Liver (tissue), 9 donors: ENCODE measurements around the gene RAD9B. TPM values are rescaled to one million over a fixed set of nuclear protein-coding genes. Genes with fewer than 3 reads are reported as not detected.

Experiments used
- DNase-seq: peaks from one replicate; pipeline ENCODE4 v3.0.0-alpha.2; 2017; ENCODE audit warnings: low spot score
- H3K27ac ChIP-seq, 2 donors: one replicate each; pipeline ENCODE4 v1.7.0; 2013; ENCODE audit warnings: inconsistent platforms in 2 of 2, low read length in 2 of 2, control low read depth in 1 of 2, low read depth in 1 of 2, mild to moderate bottlenecking in 1 of 2
- H3K27me3 ChIP-seq, 4 donors: one replicate each; pipeline versions ENCODE4 v1.6.1 to v1.7.0; 2013; ENCODE audit warnings: low read length in 3 of 4, inconsistent platforms in 1 of 4, mild to moderate bottlenecking in 1 of 4, moderate library complexity in 1 of 4; ENCODE audit not compliant: control insufficient read depth in 4 of 4, insufficient read depth in 4 of 4
- H3K36me3 ChIP-seq, 4 donors: one replicate each; pipeline versions ENCODE4 v1.6.1 to v1.7.0; 2013; ENCODE audit warnings: low read length in 3 of 4, mild to moderate bottlenecking in 3 of 4, low read depth in 1 of 4, moderate library complexity in 1 of 4; ENCODE audit not compliant: control insufficient read depth in 4 of 4, insufficient read depth in 3 of 4
- H3K4me1 ChIP-seq, 4 donors: one replicate each; pipeline versions ENCODE4 v1.6.1 to v1.7.0; 2013; ENCODE audit warnings: low read length in 3 of 4, mild to moderate bottlenecking in 3 of 4, moderate library complexity in 1 of 4; ENCODE audit not compliant: control insufficient read depth in 4 of 4, insufficient read depth in 4 of 4
- H3K4me3 ChIP-seq, 3 donors: one replicate each; pipeline versions ENCODE4 v1.6.1 to v1.7.0; 2013; ENCODE audit warnings: low read length in 3 of 3, control low read depth in 1 of 3, low read depth in 1 of 3, mild to moderate bottlenecking in 1 of 3
- H3K9ac ChIP-seq, 2 donors: one replicate each; pipeline ENCODE4 v1.7.0; 2013; ENCODE audit warnings: low read length in 2 of 2, mild to moderate bottlenecking in 2 of 2, moderate library complexity in 2 of 2, control low read depth in 1 of 2, low read depth in 1 of 2
- H3K9me3 ChIP-seq, 4 donors: one replicate each; pipeline versions ENCODE4 v1.6.1 to v1.7.0; 2013; ENCODE audit warnings: low read length in 3 of 4; ENCODE audit not compliant: control insufficient read depth in 4 of 4
- EGR1 ChIP-seq, 2 donors: IDR thresholded peaks; 2 replicates each; pipeline ENCODE4 v1.6.1; 2016 to 2018; ENCODE audit warnings: antibody characterized with exemption in 2 of 2, low read depth in 2 of 2
- FOXA1 ChIP-seq: IDR thresholded peaks from 2 replicates; pipeline ENCODE4 v1.6.1; 2016; ENCODE audit warnings: antibody characterized with exemption
- FOXA2 ChIP-seq: IDR thresholded peaks from 2 replicates; pipeline ENCODE4 v1.6.1; 2016; ENCODE audit warnings: antibody characterized with exemption
- GABPA ChIP-seq, 2 donors: IDR thresholded peaks in 1 of 2; conservative IDR thresholded peaks in 1 of 2; 2 replicates each; pipeline ENCODE4 v1.6.1; 2016; ENCODE audit warnings: antibody characterized with exemption in 2 of 2, mild to moderate bottlenecking in 1 of 2, moderate library complexity in 1 of 2
- HNF4A ChIP-seq, 2 donors: conservative IDR thresholded peaks; 2 replicates each; pipeline ENCODE4 v1.6.1; 2016; ENCODE audit warnings: antibody characterized with exemption in 2 of 2, mild to moderate bottlenecking in 2 of 2
- HNF4G ChIP-seq: IDR thresholded peaks from 2 replicates; pipeline ENCODE4 v1.6.1; 2016; ENCODE audit warnings: antibody characterized with exemption
- JUND ChIP-seq, 2 donors: IDR thresholded peaks; 2 replicates each; pipeline ENCODE4 v1.6.1; 2016; ENCODE audit warnings: antibody characterized with exemption in 2 of 2
- NR2F2 ChIP-seq: IDR thresholded peaks from 2 replicates; pipeline ENCODE4 v1.6.1; 2016; ENCODE audit warnings: antibody characterized with exemption
- RAD21 ChIP-seq, 2 donors: IDR thresholded peaks; 2 replicates each; pipeline ENCODE4 v1.6.1; 2016; ENCODE audit warnings: antibody characterized with exemption in 2 of 2, mild to moderate bottlenecking in 2 of 2
- RXRA ChIP-seq, 2 donors: IDR thresholded peaks; 2 replicates each; pipeline ENCODE4 v1.6.1; 2017 to 2018; ENCODE audit warnings: antibody characterized with exemption in 2 of 2, mild to moderate bottlenecking in 1 of 2
- SP1 ChIP-seq: IDR thresholded peaks from 2 replicates; pipeline ENCODE4 v1.6.1; 2018; ENCODE audit warnings: antibody characterized with exemption, mild to moderate bottlenecking
- TAF1 ChIP-seq: conservative IDR thresholded peaks from 2 replicates; pipeline ENCODE4 v1.6.1; 2016; ENCODE audit warnings: antibody characterized with exemption, mild to moderate bottlenecking
- YY1 ChIP-seq: IDR thresholded peaks from 2 replicates; pipeline ENCODE4 v1.6.1; 2016; ENCODE audit warnings: antibody characterized with exemption, mild to moderate bottlenecking
- WGBS: extraction: QIAGEN DNeasy Blood & Tissue Kit; methylation state at CpG from one replicate; pipeline ENCODE4 v1.1.7; 2013; 5-methylcytosine and 5-hydroxymethylcytosine counted together
- polyA plus RNA-seq, 2 donors: library from polyadenylated mRNA; stranded (reverse) in 1 of 2; unstranded in 1 of 2; fragments of 200-250 nt in 1 of 2; fragments of >200 nt in 1 of 2; fragmentation: Nextera tagmentation in 1 of 2; extraction: Ambion mirVana in 1 of 2; gene quantifications; one replicate each; pipeline versions ENCODE4 v1.2.1 to v1.2.3, GENCODE V29; 2013 to 2015
- total RNA-seq, 2 donors: library from RNA; depleted of rRNA; stranded (reverse); fragments of >200 nt; gene quantifications; one replicate each; pipeline ENCODE4 v1.2.3, GENCODE V29; 2014
- TF ChIP-seq, protein P1 (sequence below): IDR thresholded peaks from 2 replicates; pipeline ENCODE4 v1.6.1; 2016; ENCODE audit warnings: antibody characterized with exemption
- TF ChIP-seq, protein P2 (sequence below): IDR thresholded peaks from 2 replicates; pipeline ENCODE4 v1.6.1; 2016; ENCODE audit warnings: antibody characterized with exemption, mild to moderate bottlenecking
- TF ChIP-seq, protein P3 (sequence below): IDR thresholded peaks from 2 replicates; pipeline ENCODE4 v1.6.1; 2016; ENCODE audit warnings: antibody characterized with exemption
- TF ChIP-seq, protein P4 (sequence below): fragments of 150-350 bp; IDR thresholded peaks from 2 replicates; pipeline ENCODE4 v1.5.1; 2017; ENCODE audit warnings: improper control_type of control experiment, low read depth, low read length; ENCODE audit not compliant: missing input control
- TF ChIP-seq, protein P5 (sequence below): IDR thresholded peaks from 2 replicates; pipeline ENCODE4 v1.6.1; 2016; ENCODE audit warnings: antibody characterized with exemption
- donor health status: healthy.
- donor health status: healthy.
- donor health status: healthy.
- donor health status: healthy.
- donor health status: healthy.

RAD9B gene
- total and polyA plus RNA-seq, 4 donors, result 0.14 to 0.56 (median 0.28) TPM

DNA sequence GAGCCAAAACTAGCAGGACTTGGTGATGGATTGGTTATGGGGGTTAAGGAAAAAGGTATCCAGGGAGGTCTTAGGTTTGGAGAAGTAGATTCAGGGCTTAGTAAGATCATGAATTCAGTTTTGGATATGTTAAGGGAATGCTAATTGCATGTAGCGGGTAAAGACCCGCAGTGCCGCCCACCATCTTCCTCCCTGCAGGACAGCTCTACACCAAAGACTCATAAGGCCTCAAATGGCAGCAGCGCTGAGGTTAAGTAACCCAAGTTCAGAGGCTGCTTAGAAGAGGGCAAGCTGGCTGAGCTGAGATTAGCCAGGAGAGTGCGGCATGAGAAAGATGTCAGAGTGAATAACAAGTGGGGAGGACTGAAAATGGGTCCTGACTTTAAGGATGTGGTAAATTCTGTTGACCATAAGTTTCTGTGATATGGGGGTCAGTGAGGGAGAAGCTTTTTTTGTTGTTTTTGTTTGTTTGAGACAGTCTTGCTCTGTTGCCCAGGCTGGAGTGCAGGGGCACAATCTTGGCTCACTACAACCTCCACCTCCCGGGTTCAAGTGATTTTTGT lies 26.2 kb downstream of the RAD9B start:
- H3K4me1 ChIP-seq, result peaks cover 0 to 17% (median 12%) of the 10 kb centered on the region in 4 donors
- H3K4me3 ChIP-seq, result no peak overlapping the region
- DNase-seq, result no peak
- TF ChIP-seq HNF4A (conservative IDR thresholded peaks at IDR 0.05) (no peak), RXRA (IDR thresholded peaks at IDR 0.05) (no peak), GABPA (IDR thresholded peaks at IDR 0.05 in 1 of 2, conservative IDR thresholded peaks at IDR 0.05 in 1 of 2) (no peak), EGR1 (IDR thresholded peaks at IDR 0.05; ENCODE audit: low read depth in 2 of 2) (no peak), JUND (IDR thresholded peaks at IDR 0.05) (no peak), FOXA1 (no peak), RAD21 (IDR thresholded peaks at IDR 0.05) (no peak), YY1 (no peak), SP1 (no peak)
- TF ChIP-seq, protein P1, sequence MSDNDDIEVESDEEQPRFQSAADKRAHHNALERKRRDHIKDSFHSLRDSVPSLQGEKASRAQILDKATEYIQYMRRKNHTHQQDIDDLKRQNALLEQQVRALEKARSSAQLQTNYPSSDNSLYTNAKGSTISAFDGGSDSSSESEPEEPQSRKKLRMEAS, result no peak
- TF ChIP-seq, protein P2, sequence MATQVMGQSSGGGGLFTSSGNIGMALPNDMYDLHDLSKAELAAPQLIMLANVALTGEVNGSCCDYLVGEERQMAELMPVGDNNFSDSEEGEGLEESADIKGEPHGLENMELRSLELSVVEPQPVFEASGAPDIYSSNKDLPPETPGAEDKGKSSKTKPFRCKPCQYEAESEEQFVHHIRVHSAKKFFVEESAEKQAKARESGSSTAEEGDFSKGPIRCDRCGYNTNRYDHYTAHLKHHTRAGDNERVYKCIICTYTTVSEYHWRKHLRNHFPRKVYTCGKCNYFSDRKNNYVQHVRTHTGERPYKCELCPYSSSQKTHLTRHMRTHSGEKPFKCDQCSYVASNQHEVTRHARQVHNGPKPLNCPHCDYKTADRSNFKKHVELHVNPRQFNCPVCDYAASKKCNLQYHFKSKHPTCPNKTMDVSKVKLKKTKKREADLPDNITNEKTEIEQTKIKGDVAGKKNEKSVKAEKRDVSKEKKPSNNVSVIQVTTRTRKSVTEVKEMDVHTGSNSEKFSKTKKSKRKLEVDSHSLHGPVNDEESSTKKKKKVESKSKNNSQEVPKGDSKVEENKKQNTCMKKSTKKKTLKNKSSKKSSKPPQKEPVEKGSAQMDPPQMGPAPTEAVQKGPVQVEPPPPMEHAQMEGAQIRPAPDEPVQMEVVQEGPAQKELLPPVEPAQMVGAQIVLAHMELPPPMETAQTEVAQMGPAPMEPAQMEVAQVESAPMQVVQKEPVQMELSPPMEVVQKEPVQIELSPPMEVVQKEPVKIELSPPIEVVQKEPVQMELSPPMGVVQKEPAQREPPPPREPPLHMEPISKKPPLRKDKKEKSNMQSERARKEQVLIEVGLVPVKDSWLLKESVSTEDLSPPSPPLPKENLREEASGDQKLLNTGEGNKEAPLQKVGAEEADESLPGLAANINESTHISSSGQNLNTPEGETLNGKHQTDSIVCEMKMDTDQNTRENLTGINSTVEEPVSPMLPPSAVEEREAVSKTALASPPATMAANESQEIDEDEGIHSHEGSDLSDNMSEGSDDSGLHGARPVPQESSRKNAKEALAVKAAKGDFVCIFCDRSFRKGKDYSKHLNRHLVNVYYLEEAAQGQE, result no peak
- TF ChIP-seq, protein P3, sequence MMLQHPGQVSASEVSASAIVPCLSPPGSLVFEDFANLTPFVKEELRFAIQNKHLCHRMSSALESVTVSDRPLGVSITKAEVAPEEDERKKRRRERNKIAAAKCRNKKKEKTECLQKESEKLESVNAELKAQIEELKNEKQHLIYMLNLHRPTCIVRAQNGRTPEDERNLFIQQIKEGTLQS, result no peak
- H3K27me3 ChIP-seq, result no peaks in the 10 kb centered on the region
- no peak overlapping the region for H3K9ac ChIP-seq
- no peaks in the 10 kb centered on the region for H3K9me3 ChIP-seq
- 95% methylated on average over 6 of the region's 6 CpGs for WGBS
- H3K36me3 ChIP-seq, result peaks cover 0 to 2% (median 0%) of the 10 kb centered on the region in 4 donors
- H3K27ac ChIP-seq, result no peak overlapping the region

DNA sequence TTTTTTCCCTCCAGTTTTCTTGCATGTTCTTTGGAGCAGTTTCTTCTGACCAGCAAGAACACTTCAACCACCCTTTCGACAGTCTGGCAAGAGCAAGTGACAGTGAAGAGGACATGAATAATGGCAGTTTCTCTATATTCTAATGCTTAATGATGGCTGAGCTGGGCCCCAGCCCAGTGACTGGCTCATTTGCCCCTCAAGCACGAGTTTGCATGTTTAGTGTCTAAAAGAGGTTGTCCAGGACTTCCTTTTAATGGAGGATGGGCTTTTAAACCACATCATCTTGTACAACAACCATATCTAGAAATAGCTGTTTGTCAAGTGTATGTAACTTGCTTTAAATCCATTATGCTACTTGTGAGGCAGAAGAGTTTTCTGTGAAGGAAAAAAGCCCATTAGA lies 28.4 kb downstream of the RAD9B start:
- H3K4me3 ChIP-seq, result no peak overlapping the region
- no peak overlapping the region for H3K9ac ChIP-seq
- peaks cover 0 to 21% (median 15%) of the 10 kb centered on the region in 4 donors for H3K4me1 ChIP-seq
- H3K27me3 ChIP-seq, result no peaks in the 10 kb centered on the region
- 87% methylated on average over 2 of the region's 2 CpGs for WGBS
- DNase-seq, result no peak
- TF ChIP-seq FOXA1 (no peak), YY1 (no peak), TAF1 (no peak), JUND (IDR thresholded peaks at IDR 0.05) (no peak), RXRA (IDR thresholded peaks at IDR 0.05) (no peak), HNF4A (conservative IDR thresholded peaks at IDR 0.05) (no peak), GABPA (IDR thresholded peaks at IDR 0.05 in 1 of 2, conservative IDR thresholded peaks at IDR 0.05 in 1 of 2) (no peak), SP1 (no peak), NR2F2 (no peak), HNF4G (no peak), RAD21 (IDR thresholded peaks at IDR 0.05) (no peak), FOXA2 (no peak), EGR1 (IDR thresholded peaks at IDR 0.05; ENCODE audit: low read depth in 2 of 2) (no peak)
- TF ChIP-seq, protein P3, result no peak
- TF ChIP-seq, protein P4, sequence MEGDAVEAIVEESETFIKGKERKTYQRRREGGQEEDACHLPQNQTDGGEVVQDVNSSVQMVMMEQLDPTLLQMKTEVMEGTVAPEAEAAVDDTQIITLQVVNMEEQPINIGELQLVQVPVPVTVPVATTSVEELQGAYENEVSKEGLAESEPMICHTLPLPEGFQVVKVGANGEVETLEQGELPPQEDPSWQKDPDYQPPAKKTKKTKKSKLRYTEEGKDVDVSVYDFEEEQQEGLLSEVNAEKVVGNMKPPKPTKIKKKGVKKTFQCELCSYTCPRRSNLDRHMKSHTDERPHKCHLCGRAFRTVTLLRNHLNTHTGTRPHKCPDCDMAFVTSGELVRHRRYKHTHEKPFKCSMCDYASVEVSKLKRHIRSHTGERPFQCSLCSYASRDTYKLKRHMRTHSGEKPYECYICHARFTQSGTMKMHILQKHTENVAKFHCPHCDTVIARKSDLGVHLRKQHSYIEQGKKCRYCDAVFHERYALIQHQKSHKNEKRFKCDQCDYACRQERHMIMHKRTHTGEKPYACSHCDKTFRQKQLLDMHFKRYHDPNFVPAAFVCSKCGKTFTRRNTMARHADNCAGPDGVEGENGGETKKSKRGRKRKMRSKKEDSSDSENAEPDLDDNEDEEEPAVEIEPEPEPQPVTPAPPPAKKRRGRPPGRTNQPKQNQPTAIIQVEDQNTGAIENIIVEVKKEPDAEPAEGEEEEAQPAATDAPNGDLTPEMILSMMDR, result no peak
- TF ChIP-seq, protein P1, result no peak
- TF ChIP-seq, protein P5, sequence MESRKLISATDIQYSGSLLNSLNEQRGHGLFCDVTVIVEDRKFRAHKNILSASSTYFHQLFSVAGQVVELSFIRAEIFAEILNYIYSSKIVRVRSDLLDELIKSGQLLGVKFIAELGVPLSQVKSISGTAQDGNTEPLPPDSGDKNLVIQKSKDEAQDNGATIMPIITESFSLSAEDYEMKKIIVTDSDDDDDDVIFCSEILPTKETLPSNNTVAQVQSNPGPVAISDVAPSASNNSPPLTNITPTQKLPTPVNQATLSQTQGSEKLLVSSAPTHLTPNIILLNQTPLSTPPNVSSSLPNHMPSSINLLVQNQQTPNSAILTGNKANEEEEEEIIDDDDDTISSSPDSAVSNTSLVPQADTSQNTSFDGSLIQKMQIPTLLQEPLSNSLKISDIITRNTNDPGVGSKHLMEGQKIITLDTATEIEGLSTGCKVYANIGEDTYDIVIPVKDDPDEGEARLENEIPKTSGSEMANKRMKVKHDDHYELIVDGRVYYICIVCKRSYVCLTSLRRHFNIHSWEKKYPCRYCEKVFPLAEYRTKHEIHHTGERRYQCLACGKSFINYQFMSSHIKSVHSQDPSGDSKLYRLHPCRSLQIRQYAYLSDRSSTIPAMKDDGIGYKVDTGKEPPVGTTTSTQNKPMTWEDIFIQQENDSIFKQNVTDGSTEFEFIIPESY, result no peak
- no peak overlapping the region for H3K27ac ChIP-seq
- peaks cover 0 to 2% (median 0%) of the 10 kb centered on the region in 4 donors for H3K36me3 ChIP-seq
- H3K9me3 ChIP-seq, result no peaks in the 10 kb centered on the region
